ENCODE results near the gene BTK.

GRCh38 chrX:101399825-101400224, 13.8 kb upstream of the BTK start:
- TF ChIP-seq CTCF (IDR thresholded peaks at IDR 0.05; ENCODE audit: low read depth, low read length) (no peak), MYC (IDR thresholded peaks at IDR 0.05; ENCODE audit: low read depth, low read length) (no peak), POLR2A (IDR thresholded peaks at IDR 0.05; ENCODE audit: extremely low read depth, insufficient read length) (no peak), MAX (IDR thresholded peaks at IDR 0.05; ENCODE audit: low read depth, low read length) (no peak)
